ENCODE measurements around the gene CBX4.

The CBX4 gene

DNA sequence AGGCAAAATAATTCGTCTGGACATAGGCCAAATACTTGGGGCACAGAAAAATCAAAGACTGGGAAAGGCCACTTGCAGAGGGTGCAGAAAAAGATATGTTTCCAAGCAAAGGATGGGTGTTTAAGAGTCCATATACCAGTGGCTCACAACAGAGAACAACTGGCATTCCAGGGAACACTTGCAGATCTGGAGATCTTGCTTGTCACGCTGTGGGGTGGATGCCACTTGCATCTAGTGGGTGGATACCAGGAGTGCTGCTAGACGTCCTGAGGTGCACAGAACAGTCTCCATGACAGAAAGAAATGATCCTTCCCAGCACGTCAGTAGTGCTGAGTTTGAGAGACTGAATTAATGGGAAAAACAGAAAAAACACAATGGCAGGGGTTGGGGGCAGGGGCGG lies 50.8 kb downstream of the CBX4 start:
- Histone ChIP-seq H3K36me3 (ENCODE audit: control insufficient read depth, insufficient read depth, low read length) (no peaks in the 10 kb centered on the region), H3K4me3 (ENCODE audit: low read depth, low read length) (no peak overlapping the region), H3K27me3 (ENCODE audit: control insufficient read depth, insufficient read depth, low read length) (peaks cover 8% of the 10 kb centered on the region), H3K4me2 (ENCODE audit: low read length) (no peak overlapping the region), H3K9me3 (ENCODE audit: control insufficient read depth, low read length) (no peaks in the 10 kb centered on the region), H3K27ac (no peak overlapping the region), H2AFZ (no peak overlapping the region), H3K4me1 (no peaks in the 10 kb centered on the region), H3K9ac (no peak overlapping the region), H3K79me2 (no peaks in the 10 kb centered on the region)
- TF ChIP-seq, protein P1, sequence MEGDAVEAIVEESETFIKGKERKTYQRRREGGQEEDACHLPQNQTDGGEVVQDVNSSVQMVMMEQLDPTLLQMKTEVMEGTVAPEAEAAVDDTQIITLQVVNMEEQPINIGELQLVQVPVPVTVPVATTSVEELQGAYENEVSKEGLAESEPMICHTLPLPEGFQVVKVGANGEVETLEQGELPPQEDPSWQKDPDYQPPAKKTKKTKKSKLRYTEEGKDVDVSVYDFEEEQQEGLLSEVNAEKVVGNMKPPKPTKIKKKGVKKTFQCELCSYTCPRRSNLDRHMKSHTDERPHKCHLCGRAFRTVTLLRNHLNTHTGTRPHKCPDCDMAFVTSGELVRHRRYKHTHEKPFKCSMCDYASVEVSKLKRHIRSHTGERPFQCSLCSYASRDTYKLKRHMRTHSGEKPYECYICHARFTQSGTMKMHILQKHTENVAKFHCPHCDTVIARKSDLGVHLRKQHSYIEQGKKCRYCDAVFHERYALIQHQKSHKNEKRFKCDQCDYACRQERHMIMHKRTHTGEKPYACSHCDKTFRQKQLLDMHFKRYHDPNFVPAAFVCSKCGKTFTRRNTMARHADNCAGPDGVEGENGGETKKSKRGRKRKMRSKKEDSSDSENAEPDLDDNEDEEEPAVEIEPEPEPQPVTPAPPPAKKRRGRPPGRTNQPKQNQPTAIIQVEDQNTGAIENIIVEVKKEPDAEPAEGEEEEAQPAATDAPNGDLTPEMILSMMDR (IDR thresholded peaks at IDR 0.05), result no peak

DNA sequence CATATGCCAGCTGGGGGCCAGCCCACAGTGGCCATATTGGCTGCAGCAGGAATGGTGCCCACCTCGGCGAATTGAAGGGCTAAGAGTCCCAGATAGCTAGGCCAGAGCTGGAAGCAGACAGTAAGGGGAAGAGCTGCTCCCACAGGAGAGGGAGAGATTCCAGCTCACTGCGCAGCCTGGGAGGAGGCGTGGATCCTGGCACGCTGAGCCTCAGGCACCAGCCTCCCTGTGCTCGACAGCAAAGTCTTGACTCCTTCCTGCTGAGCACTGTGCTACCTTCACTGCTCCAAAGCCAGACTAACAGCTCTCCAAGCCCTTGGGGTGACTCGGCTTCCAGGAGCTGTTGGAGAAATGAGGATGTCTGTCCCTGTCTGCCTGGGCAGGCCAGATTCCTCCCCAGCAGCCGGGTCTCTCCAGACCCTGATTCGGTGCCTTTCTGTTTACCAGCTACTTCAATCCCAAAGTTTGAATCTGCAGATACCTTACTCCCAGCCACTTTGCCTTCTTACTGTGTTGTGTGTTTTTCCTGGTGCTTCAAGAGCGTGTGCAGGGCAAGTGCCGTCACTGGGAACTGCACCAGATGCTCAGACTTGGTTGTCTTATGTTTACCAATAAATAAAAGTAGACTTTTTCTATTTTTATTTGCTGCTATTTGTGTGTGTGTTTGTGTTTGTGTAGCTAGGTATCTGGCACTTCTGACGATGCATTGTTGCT lies 52.2 kb downstream of the CBX4 start:
- Histone ChIP-seq H3K4me1 (no peaks in the 10 kb centered on the region), H3K27me3 (ENCODE audit: control insufficient read depth, insufficient read depth, low read length) (peaks cover 8% of the 10 kb centered on the region), H3K79me2 (no peaks in the 10 kb centered on the region)

DNA sequence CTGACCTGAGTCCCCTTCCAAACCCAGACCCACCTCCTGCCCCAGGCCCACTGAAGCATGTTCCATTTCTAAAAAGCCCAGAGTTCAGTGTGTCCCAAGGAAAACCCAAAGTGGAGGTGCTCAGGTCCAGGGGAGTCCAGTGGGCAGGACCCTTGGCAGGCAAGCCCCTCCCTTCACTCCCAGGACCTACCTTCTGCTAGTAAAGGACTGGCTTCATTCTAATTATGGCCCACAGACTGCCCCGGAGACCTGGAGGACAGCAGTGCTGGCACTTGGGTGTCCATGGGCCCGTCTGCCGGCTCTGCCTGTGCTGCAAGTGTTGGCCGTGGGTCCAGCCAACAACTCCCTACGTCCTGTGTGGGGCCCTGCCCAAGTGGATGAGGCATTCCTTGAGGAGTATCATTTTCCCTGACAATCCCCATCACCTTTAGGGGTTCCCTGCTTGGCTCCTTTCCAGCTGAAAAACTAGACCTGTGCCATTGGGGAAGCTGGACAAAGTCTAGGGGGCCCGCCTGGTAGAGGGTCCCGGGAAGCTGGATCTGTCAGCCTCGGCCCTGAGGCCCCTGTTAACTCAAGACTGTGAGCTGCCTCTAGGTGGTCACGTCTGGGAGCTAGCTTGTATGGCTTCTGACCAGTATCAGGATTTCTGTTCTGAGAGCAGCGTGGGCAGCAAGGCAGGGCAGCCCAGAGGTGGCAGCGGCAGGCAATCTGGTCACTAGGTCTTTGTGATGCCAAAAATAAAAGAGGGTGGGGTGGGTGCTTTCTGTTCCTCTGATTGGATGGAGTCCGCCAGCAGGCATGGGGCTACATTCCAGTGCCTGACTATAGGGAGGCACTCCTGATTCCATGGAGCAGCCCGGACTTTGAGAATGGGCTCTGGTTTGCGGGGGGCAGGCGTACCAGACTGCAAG lies 53.1 kb downstream of the CBX4 start:
- Histone ChIP-seq H3K4me3 (ENCODE audit: low read depth, low read length) (no peak overlapping the region), H3K27ac (no peak overlapping the region), H3K36me3 (ENCODE audit: control insufficient read depth, insufficient read depth, low read length) (no peaks in the 10 kb centered on the region), H3K79me2 (no peaks in the 10 kb centered on the region), H3K4me2 (ENCODE audit: low read length) (no peak overlapping the region), H3K9ac (no peak overlapping the region), H3K27me3 (ENCODE audit: control insufficient read depth, insufficient read depth, low read length) (peaks cover 6% of the 10 kb centered on the region), H3K4me1 (no peaks in the 10 kb centered on the region), H2AFZ (no peak overlapping the region), H3K9me3 (ENCODE audit: control insufficient read depth, low read length) (no peaks in the 10 kb centered on the region)
- TF ChIP-seq, protein P1 (IDR thresholded peaks at IDR 0.05), result no peak

More for the DNA sequence above, 52.2 kb downstream of the CBX4 start:
- no peak overlapping the region for H3K9ac ChIP-seq
- no peak overlapping the region for H3K27ac ChIP-seq
- TF ChIP-seq, protein P1 (IDR thresholded peaks at IDR 0.05), result no peak
- no peaks in the 10 kb centered on the region for H3K9me3 ChIP-seq (ENCODE audit: control insufficient read depth, low read length)
- H3K36me3 ChIP-seq (ENCODE audit: control insufficient read depth, insufficient read depth, low read length), result no peaks in the 10 kb centered on the region
- H3K4me3 ChIP-seq (ENCODE audit: low read depth, low read length), result no peak overlapping the region
- no peak overlapping the region for H3K4me2 ChIP-seq (ENCODE audit: low read length)
- no peak overlapping the region for H2AFZ ChIP-seq

DNA sequence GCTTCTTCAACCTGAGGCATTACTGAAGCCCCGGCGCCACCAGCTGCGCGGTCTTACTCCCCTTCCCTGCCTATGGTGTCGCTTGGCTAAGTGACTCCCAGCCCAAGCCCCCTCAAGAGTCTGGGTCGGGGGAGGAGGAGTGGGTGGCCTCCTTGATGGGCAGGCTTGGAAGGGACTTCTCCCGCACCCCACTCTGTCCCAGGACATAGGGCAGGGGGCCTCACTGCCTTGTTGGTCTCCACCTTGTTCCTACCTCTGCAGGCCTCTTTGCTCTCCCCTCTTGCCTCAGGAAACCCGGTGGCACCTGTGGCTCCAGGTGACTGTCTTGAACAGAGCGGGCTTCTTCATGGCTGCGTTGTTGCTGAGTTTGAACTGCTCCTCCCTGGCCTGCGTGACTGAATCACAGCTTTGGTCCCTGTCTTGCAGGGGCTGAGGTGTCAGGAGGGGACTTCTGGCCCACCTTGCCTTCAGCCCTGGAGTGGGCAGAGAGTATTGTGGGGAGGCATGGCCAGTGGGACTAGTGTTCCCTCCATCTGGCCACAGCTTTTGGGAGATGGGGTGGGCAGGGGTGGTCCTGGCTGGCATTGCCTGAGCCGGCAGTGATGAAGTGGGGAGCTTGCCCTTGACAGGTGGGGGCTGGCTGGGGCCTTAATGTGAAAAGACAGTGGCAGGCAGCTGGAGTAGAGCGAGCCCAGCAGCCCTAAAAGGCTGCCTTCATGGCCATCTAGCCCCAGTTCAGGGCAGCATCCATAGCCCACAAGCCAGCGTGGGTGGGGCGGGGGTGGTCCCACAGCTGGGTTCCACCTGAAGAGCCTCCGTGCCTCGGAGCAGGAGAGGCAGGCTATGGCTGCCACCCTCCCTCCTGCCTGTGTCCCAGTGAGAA lies 54.0 kb downstream of the CBX4 start:
- Histone ChIP-seq H2AFZ (no peak overlapping the region), H3K4me2 (ENCODE audit: low read length) (no peak overlapping the region), H3K9ac (no peak overlapping the region), H3K27ac (no peak overlapping the region), H3K4me1 (no peaks in the 10 kb centered on the region), H3K4me3 (ENCODE audit: low read depth, low read length) (no peak overlapping the region), H3K9me3 (ENCODE audit: control insufficient read depth, low read length) (no peaks in the 10 kb centered on the region), H3K27me3 (ENCODE audit: control insufficient read depth, insufficient read depth, low read length) (no peaks in the 10 kb centered on the region), H3K36me3 (ENCODE audit: control insufficient read depth, insufficient read depth, low read length) (no peaks in the 10 kb centered on the region), H3K79me2 (no peaks in the 10 kb centered on the region)
- TF ChIP-seq, protein P1 (IDR thresholded peaks at IDR 0.05), result no peak
